ENCODE data around the gene RUVBL2.

The RUVBL2 gene

DNA sequence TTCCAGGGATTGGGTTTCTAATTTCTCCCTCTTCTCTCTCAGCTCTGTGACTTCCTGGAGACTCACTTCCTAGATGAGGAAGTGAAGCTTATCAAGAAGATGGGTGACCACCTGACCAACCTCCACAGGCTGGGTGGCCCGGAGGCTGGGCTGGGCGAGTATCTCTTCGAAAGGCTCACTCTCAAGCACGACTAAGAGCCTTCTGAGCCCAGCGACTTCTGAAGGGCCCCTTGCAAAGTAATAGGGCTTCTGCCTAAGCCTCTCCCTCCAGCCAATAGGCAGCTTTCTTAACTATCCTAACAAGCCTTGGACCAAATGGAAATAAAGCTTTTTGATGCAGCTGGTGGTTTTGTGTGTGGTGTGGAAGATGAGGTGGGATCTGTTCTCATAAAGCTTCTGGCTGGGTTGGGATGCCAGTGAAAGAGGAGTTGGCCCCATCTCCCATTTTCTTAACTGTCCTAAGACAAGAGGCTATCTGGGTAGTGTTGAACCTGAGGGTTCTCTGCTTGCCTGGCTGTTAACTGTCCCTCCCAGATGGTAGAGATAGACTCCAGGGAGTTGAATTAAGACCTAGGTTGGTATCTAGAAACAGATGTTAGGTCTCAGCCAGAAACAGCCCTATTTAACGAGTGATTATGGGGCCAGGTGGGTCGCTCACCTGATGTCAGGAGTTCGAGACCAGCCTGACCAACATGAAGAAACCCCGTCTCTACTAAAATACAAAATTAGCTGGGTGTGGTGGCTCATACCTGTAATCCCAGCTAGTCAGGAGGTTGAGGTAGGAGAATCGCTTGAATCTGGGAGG, 26.9 kb upstream of the RUVBL2 start:
- H3K9ac ChIP-seq = peak overlapping the region; percentile 90 to 99 (median 96)
- peak overlapping the region; percentile 86 to 98 (median 94) for H3K4me2 ChIP-seq
- H4K20me1 ChIP-seq = peaks cover 23 to 63% (median 45%) of the 10 kb centered on the region in 11 experiments; a peak in 21 of 22 replicates
- TF ChIP-seq Cebpa-rat (IDR thresholded peaks at IDR 0.05) = no peak
- peaks cover 45 to 59% (median 54%) of the 10 kb centered on the region in 11 experiments for H3K36me3 ChIP-seq
- peak overlapping the region; percentile 75 to 97 (median 88) for H3K4me3 ChIP-seq
- no peaks in the 10 kb centered on the region for H3K27me3 ChIP-seq
- peaks cover 62 to 81% (median 70%) of the 10 kb centered on the region in 10 experiments for H3K4me1 ChIP-seq
- no peaks in the 10 kb centered on the region for H3K9me3 ChIP-seq (replicated peaks in 1 of 11)
- peak overlapping the region; percentile 72 to 97 (median 94) for H3K27ac ChIP-seq

DNA sequence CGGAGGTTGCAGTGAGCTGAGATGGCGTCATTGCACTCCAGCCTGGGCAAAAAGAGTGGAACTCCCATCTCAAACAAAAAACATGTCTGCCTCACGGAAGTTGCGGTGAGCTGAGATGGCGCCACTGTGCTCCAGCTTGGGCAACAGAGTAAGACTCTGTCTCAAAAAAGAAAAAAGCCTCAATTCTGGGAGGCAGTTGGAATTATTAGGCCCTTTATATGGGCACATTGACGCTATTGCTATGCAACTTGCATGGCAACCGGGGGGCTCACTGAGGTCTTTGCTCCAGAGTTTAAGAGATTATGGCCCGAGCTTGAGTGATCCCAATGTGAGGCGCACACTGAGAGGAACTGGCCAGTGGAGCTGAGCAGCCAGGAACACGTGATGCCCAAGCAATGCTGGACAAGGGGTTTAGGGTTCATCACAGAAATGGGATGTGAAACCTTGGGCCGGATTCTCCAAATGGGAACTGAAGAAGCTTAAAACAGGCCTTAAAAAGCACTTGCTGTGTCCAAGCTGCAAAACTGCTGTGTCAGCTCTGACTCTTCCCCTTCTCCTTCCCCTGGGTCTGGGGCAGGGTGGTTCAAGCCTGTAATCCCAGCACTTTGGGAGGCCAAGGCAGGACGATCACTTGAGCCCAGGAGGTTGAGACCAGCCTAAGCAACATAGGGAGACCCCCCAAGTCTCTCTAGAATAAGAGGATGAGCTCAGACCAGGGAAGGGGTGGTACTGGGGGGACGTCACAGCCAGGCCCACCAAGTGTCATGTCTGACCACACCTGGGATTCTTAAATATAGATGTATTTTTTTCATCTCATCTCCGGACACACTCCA, 26.1 kb upstream of the RUVBL2 start:
- Histone ChIP-seq H3K27ac (peak overlapping the region; percentile 76 to 97 (median 94)), H3K9ac (peak overlapping the region; percentile 90 to 99 (median 96)), H3K4me3 (peak overlapping the region in 9 of 10 experiments; percentile 75 to 97 (median 88); a peak in 18 of 20 replicates), H4K20me1 (peaks cover 23 to 71% (median 45%) of the 10 kb centered on the region in 11 experiments; a peak in 21 of 22 replicates), H3K9me3 (replicated peaks in 1 of 11) (no peaks in the 10 kb centered on the region), H3K27me3 (no peaks in the 10 kb centered on the region), H3K36me3 (peaks cover 47 to 65% (median 61%) of the 10 kb centered on the region in 11 experiments), H3K4me2 (peak overlapping the region; percentile 86 to 98 (median 94)), H3K4me1 (peaks cover 54 to 73% (median 62%) of the 10 kb centered on the region in 10 experiments)
- no peak for TF ChIP-seq Cebpa-rat (IDR thresholded peaks at IDR 0.05)

DNA sequence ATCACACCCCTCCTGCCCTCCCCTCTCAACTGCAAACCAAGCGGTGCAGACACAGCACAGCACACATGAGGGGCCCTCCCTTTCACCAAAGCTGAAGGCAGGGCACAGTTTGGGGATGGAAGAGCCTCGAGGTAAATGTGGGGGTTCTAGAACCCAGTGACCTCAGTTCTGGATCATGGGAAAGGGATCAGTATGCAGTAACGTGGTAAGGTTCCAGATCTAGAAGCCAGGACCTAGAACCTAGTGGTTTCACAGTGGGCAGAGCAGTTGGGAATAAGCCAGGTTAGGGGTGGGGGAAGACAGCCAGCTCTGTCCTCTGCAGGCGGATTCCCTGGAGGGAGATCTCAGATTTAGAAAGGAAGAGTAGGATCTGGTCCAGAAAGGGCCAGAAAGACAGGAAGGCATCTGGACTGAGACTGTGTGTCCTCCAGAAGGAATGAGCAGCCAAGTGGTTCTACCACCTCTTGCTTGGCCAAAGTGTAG, 25.5 kb upstream of the RUVBL2 start:
- H3K4me2 ChIP-seq = peak overlapping the region; percentile 80 to 98 (median 94); a peak in 20 of 22 replicates
- H4K20me1 ChIP-seq = peaks cover 23 to 74% (median 45%) of the 10 kb centered on the region in 11 experiments; a peak in 21 of 22 replicates
- no peak for TF ChIP-seq Cebpa-rat (IDR thresholded peaks at IDR 0.05)
- peaks cover 50 to 66% (median 58%) of the 10 kb centered on the region in 10 experiments for H3K4me1 ChIP-seq
- H3K4me3 ChIP-seq = peak overlapping the region in 5 of 10 experiments; percentile 3 to 88 (median 32); a peak in 3 of 20 replicates
- H3K27me3 ChIP-seq = no peaks in the 10 kb centered on the region
- H3K27ac ChIP-seq = peak overlapping the region; percentile 1 to 97 (median 94)
- H3K9me3 ChIP-seq (replicated peaks in 1 of 11) = no peaks in the 10 kb centered on the region
- H3K36me3 ChIP-seq = peaks cover 53 to 71% (median 68%) of the 10 kb centered on the region in 11 experiments
- peak overlapping the region; percentile 63 to 99 (median 96) for H3K9ac ChIP-seq

DNA sequence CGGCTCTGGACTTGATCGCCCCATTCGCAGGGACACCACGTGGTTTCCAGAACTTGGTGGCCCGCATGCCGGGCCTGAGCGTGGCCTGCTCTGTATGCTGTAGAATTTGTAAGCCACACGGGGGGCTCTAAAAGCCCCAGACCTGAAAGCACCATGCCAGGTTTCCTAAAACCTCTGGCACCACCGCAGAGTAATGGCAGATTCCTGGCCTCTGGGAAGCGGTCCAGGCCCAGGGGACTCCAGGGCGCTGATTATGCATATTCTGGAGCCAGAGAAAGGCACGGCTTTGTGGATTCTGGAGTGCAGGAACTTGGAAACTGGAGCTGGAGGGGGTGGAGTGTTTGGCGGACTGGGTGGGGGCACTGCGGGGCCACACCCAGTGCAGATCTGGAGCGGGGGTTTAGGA, 24.9 kb upstream of the RUVBL2 start:
- H3K4me2 ChIP-seq = peak overlapping the region in 6 of 11 experiments; percentile 80 to 98 (median 92); a peak in 11 of 22 replicates
- peak overlapping the region in 9 of 11 experiments; percentile 76 to 97 (median 94); a peak in 14 of 22 replicates for H3K27ac ChIP-seq
- H3K9me3 ChIP-seq (replicated peaks in 1 of 11) = no peaks in the 10 kb centered on the region
- H3K36me3 ChIP-seq = peaks cover 59 to 77% (median 74%) of the 10 kb centered on the region in 11 experiments
- H3K4me1 ChIP-seq = peaks cover 44 to 60% (median 52%) of the 10 kb centered on the region in 10 experiments
- H3K27me3 ChIP-seq = no peaks in the 10 kb centered on the region
- H3K9ac ChIP-seq = peak overlapping the region in 8 of 11 experiments; percentile 63 to 99 (median 96); a peak in 12 of 22 replicates
- no peak overlapping the region for H3K4me3 ChIP-seq
- H4K20me1 ChIP-seq = peaks cover 23 to 74% (median 45%) of the 10 kb centered on the region in 11 experiments; a peak in 21 of 22 replicates
- TF ChIP-seq Cebpa-rat (IDR thresholded peaks at IDR 0.05) = no peak

DNA sequence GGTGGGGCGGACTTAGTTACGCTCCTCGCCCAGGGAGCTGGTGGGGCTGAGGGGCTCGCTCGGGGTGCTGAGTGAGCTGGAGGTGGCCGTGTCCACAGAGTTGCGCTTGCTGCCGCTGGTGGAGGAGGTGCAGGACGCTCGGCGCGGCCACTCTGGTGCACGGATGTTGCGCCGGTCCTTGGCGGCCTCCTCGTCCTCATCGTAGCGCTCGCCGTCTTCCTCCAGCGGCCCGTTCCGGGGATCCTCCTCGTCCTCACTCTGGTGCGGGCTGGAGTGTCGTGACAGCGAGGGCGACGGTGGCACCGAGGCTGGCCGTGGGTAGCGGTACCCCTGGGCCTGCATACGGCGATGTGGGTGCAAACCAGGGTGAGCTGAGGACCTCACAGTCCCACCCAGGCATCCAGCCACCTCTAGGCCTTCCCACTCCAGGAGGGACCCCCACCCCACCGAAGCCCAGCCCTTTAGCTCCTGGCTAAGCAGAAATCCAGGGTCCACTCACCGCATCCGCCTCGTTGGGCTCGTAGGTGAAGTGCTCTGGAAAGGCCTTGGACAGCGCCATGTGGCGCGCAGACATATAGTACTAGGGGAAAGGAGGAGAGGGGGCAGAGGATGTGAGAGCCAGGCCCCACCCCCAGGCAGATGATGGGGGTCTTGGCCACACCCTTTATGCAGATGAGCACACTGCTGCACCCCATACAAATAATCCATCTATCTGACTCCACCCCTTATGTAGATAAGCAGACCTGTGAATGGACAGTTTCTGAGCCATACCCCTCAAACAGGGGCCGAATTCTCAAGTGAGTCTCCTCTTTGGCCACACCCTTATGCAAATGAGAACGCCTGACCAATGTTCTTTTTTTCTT, 24.2 kb upstream of the RUVBL2 start:
- peak overlapping the region in 7 of 11 experiments; percentile 8 to 97 (median 85); a peak in 8 of 22 replicates for H3K27ac ChIP-seq
- no peaks in the 10 kb centered on the region for H3K27me3 ChIP-seq
- H3K4me2 ChIP-seq = peak overlapping the region; percentile 35 to 98 (median 62)
- H3K9me3 ChIP-seq (replicated peaks in 1 of 11) = no peaks in the 10 kb centered on the region
- TF ChIP-seq Cebpa-rat (IDR thresholded peaks at IDR 0.05) = no peak
- peaks cover 37 to 53% (median 45%) of the 10 kb centered on the region in 10 experiments for H3K4me1 ChIP-seq
- H3K4me3 ChIP-seq = no peak overlapping the region
- H3K36me3 ChIP-seq = peaks cover 66 to 84% (median 81%) of the 10 kb centered on the region in 11 experiments
- H4K20me1 ChIP-seq = peaks cover 23 to 74% (median 45%) of the 10 kb centered on the region in 11 experiments; a peak in 21 of 22 replicates
- 0 out of 22 replicates have a peak overlapping the region, but pooled peaks of 4 of the 11 experiments have one; percentile 11 to 63 (median 48) for H3K9ac ChIP-seq

DNA sequence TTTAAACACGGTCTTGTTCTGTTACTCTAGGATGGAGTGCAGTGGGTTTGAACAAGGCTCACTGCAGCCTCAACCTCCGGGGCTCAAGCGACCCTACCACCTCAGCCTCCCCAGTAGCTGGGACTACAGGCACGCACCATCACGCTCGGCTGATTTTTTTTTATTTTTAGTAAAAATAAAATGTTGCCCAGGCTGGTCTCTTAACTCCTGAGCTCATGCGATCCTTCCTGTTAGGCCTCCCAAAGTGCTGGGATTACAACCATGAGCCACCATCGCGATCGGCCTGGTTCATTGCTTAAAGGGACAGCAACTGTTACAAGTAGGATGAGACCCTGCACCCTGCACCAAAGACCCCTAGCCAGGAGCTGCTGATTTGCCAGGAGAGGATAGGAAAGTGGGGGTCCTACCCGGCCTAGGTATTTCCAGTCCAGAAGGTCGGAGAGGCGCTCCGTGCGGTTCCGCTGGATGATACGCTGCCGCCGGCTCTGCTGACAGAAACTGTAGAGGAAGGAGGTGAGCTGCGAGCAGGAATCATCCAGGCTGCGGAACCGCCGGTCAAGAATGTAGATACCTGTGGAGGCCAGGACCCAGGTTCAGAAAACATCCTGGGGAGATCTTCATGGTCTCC, 23.4 kb upstream of the RUVBL2 start:
- peaks cover 72 to 92% (median 88%) of the 10 kb centered on the region in 11 experiments for H3K36me3 ChIP-seq
- peak overlapping the region in 5 of 11 experiments; percentile 11 to 56 (median 40); a peak in 7 of 22 replicates for H3K9ac ChIP-seq
- no peak for TF ChIP-seq Cebpa-rat (IDR thresholded peaks at IDR 0.05)
- peaks cover 22 to 73% (median 44%) of the 10 kb centered on the region in 11 experiments; a peak in 21 of 22 replicates for H4K20me1 ChIP-seq
- H3K4me2 ChIP-seq = peak overlapping the region; percentile 35 to 93 (median 61)
- H3K27ac ChIP-seq = peak overlapping the region in 8 of 11 experiments; percentile 8 to 47 (median 31); a peak in 9 of 22 replicates
- H3K4me3 ChIP-seq = 0 out of 20 replicates have a peak overlapping the region, but pooled peaks of 1 of the 10 experiments have one; percentile 1
- peaks cover 34 to 50% (median 42%) of the 10 kb centered on the region in 10 experiments for H3K4me1 ChIP-seq
- H3K27me3 ChIP-seq = no peaks in the 10 kb centered on the region
- H3K9me3 ChIP-seq (replicated peaks in 1 of 11) = no peaks in the 10 kb centered on the region

DNA sequence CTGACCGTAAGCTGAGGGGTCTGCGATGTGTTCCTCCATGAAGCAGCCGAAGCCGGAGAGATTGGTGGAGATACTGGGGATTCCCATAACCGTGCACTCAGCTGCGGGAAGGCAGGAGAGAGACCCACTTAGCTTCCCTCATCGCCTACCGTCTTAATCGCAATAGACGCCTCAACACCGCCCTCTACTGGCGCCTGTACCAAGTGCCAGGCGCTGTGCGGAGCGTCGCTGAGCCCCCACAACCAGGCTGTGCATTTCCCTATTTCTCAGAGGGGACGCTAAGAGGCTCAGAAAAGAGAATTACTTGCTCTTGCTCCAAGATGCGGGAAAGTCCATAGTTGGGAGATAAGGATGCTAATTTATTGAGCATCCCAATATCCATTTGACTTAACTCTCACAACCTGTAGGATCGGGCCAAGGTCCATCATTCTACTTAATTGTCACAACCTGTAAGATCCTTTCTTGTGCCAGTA, 22.7 kb upstream of the RUVBL2 start:
- H3K9me3 ChIP-seq (replicated peaks in 1 of 11) = no peaks in the 10 kb centered on the region
- peak overlapping the region in 7 of 11 experiments; percentile 8 to 47 (median 29); a peak in 6 of 22 replicates for H3K27ac ChIP-seq
- H3K4me3 ChIP-seq = 0 out of 20 replicates have a peak overlapping the region, but pooled peaks of 1 of the 10 experiments have one; percentile 1
- TF ChIP-seq Cebpa-rat (IDR thresholded peaks at IDR 0.05) = no peak
- peaks cover 15 to 66% (median 37%) of the 10 kb centered on the region in 11 experiments; a peak in 21 of 22 replicates for H4K20me1 ChIP-seq
- peak overlapping the region; percentile 35 to 93 (median 61) for H3K4me2 ChIP-seq
- H3K27me3 ChIP-seq = no peaks in the 10 kb centered on the region
- H3K36me3 ChIP-seq = peaks cover 71 to 94% (median 88%) of the 10 kb centered on the region in 11 experiments
- H3K9ac ChIP-seq = peak overlapping the region in 6 of 11 experiments; percentile 7 to 56 (median 34); a peak in 6 of 22 replicates
- peaks cover 37 to 51% (median 46%) of the 10 kb centered on the region in 10 experiments for H3K4me1 ChIP-seq
